GM19395 (cell line): ENCODE measurements around the gene ARHGEF37.
"Not testable (repeated sequence)": the region's sequence is repeated elsewhere in the genome, so short reads cannot be mapped to it uniquely, and the experiment has no call there.

Experiments used
- ATAC-seq: cut with Tn5 transposase; IDR thresholded peaks from one replicate; pipeline ENCODE4 v1.9.1; 2021; ENCODE audit warnings: mild to moderate bottlenecking, moderate library complexity; ENCODE audit not compliant: unreplicated experiment

The ARHGEF37 gene

DNA sequence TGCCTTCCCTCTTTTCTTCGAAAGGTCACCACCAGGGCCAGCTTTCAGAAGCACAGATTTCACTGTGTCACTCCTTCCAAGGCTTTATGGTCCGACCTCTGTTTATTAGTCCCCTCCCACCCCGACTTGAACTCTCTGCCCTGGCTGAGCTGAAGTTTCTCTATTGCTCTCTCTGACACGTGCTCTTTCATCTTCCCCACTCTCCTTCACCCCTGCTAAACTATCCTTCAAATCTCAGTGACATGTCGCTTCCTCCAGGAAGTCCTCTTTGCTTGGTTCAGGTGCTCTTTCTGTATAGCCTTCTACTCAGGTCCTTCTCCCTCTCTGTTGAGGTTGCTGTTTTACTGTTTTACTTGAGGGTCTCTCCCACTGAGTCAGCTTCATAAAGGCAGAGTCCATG is 64.4 kb downstream of the ARHGEF37 start:
- ATAC-seq, result no peak

- no peak for ATAC-seq
Measured at GRCh38 chr5:149646564-149646963, 65.3 kb downstream of the ARHGEF37 start.

GRCh38 chr5:149647334-149647733 is 66.0 kb downstream of the ARHGEF37 start:
- ATAC-seq, result no peak

DNA sequence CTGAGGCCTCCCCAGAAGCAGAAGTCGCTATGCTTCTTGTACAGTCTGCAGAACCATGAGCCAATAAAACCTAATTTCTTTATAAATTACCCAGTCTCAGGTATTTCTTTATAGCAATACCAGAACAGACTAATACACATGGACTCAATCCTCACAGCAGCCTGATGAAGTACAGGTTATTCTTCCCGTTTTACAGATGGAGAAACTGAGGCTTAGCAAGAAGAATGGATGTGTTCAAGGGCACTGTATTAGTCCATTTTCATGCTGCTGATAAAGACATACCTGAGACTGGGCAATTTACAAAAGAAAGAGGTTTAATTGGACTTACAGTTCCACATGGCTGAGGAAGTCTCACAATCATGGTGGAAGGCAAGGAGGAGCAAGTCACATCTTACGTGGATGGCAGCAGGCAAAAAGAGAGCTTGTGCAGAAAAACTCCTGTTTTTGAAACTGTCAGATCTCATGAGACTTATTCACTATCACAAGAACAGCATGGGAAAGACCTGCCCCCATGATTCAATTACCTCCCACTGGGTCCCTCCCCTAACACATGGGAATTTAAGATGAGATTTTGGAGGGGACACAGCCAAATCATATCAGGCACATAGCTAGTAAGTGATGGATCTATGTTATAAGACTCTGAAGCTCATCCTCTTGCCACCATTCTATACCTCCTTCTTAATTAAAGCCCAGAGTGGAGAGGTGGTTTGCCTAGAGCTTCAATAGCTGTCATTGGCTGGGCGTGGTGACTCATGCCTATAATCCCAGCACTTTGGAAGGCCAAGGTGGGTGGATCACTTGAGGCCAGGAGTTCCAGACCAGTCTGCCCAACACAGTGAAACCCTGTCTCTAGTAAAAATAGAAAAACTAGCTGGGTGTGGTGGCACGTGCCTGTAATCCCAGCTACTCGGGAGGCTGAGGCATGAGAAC is 67.4 kb downstream of the ARHGEF37 start:
- not testable (repeated sequence) for ATAC-seq

- not testable (repeated sequence) for ATAC-seq
Measured at GRCh38 chr5:149649730-149650129, 68.4 kb downstream of the ARHGEF37 start.

DNA sequence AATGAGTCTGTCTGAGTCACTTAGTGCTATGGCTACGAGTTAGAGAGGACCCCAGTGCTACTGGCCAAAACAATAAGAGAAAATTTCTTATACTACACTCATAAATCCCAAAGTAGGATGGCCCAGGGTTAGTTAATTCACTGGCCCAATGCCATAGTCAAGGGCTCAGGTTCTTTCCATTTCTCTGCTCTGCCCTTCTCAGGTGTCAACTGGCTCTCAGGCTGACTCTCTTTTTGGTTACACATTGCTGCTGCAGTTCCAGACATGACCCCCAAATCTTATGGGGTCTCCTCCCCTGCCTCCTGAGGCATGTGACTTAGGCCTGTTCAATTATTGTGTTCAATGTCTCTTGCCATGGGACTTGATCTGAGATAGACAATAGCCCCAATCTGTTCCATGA is 70.4 kb downstream of the ARHGEF37 start:
- no peak for ATAC-seq

GRCh38 chr5:149652697-149653096 is 71.4 kb downstream of the ARHGEF37 start:
- ATAC-seq, result no peak

DNA sequence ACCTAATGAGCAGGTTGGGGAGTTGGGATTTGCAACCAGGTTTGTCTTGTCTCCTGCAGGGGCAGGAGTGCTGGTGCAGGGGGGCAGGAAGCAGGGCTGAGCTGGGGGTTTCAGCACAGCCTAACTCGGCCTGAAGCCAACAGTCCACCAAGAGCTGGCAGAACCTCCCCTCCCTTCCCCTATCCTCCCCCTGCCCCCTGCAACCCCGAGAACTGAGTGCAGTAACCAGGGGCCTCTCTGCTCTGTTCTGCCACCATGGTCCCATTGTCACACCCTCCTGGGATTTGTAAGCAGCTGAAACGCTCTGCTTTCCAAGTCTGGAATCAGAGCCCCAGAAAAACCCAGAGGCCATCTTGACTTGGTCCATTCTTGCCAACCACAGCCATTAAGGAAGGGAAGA is 72.9 kb downstream of the ARHGEF37 start:
- no peak for ATAC-seq

DNA sequence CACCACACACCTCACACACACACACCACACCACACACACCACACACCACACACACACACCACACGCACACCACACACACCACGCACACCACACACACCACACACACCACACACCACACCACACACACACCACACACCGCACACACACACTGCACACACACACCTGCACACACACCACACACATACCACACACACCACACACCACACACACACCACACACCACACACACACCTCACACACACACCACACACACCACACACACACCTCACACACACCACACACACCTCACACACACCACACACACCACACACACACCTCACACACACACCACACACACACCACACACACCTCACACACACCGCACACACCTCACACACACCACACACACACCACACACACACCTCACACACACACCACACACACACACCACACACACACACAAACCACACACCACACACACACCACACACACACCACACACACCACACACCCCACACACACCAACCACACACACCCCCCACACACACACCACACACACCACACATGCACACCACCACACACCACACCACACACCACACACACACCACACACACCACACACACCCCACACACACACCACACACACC is 73.7 kb downstream of the ARHGEF37 start:
- no peak for ATAC-seq

- ATAC-seq, result no peak
Measured at GRCh38 chr5:149656576-149657182, 75.4 kb downstream of the ARHGEF37 start.

- no peak for ATAC-seq
Measured at GRCh38 chr5:149657324-149657723, 76.0 kb downstream of the ARHGEF37 start.

GRCh38 chr5:149658299-149658698 is 77.0 kb downstream of the ARHGEF37 start:
- no peak for ATAC-seq

DNA sequence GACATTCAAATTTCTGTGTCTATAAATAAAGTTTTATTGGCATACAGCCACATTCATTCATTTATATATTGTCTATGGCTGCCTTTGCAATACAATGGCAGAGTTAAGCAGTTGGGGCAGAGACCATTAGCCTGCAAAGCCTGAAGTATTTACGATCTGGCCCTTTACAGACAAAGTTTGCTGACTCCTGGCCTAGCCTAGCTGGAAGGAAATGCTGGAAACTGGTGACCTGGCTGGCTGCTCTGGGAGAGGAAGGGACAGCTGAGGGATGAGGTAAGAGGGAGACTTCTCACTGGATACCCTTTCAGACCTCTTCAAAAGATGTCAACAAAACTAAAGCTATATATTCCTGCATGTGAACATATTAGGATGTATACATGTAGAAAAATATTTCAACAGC is 82.8 kb downstream of the ARHGEF37 start:
- ATAC-seq, result no peak

DNA sequence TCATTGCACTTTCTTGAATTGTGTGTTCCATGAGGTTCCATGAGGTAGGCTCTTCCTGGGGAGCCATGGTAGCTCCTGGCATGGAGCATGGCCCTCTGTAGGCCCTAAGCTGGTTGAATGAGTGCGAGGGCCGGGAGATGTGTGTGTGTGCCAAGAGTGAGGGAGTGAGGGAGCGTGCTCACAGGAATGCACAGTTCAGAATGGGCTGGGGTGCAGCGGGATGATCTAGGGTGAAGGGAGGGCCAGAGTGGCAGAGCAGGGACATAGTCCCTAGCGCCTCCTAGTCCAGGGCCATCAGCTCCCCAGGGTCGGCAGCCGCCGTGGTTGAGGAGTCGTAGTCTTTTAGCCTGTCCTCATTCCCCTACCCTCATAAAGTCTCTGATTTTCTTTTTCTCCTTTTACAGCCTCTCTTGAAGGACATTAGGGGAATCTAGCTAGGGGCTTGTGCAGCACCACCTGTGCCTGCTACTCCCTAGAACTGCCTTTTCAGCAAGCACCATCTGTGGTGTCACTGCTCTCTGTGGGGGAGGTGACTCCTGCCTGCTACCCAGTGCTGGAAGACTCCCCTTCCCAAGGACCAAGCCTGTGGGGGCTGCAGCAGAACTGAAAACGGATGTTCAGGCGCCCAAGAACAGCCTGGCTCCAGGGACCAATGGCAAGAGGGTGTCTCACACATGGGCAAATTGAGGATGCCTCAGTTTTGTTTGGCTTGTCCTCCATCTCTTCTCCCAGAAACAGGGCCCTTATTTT is 83.5 kb downstream of the ARHGEF37 start:
- ATAC-seq, result no peak

GRCh38 chr5:149665416-149666175 is 84.3 kb downstream of the ARHGEF37 start:
- no peak for ATAC-seq

GRCh38 chr5:149666212-149666852 is 85.0 kb downstream of the ARHGEF37 start:
- no peak for ATAC-seq

DNA sequence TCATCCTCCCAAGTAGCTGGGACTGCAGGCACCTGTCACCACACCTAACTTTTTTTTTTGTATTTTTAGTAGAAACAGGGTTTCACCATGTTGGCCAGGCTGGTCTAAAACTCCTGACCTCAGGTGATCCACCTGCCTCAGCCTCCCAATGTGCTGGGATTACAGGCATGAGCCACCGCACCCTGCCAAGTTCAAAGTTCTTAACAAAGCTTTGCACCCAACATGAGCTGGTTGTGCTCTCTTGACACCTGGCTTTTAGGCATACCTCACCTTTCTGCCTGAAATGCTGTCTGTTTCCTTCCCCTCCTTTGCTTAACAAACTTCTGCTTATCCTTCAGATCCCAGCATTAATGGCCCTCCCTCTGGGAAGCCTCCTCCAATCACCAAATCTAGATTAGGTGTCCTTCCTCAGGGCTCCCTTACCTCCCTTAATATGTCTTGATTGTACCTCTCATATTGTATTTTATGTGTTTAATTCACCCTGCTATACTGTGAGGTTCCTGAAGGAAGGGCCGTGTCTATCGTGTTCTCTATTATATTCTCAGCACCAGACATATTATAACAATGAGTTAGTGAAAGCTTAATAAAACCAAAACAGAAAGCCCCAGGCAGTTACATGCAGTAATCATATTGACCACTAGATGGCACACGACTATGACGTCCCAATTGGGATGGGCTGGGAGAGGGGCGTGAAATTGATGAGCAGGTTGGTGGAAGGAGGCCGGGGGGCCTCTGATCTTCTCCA is 86.0 kb downstream of the ARHGEF37 start:
- ATAC-seq, result no peak

DNA sequence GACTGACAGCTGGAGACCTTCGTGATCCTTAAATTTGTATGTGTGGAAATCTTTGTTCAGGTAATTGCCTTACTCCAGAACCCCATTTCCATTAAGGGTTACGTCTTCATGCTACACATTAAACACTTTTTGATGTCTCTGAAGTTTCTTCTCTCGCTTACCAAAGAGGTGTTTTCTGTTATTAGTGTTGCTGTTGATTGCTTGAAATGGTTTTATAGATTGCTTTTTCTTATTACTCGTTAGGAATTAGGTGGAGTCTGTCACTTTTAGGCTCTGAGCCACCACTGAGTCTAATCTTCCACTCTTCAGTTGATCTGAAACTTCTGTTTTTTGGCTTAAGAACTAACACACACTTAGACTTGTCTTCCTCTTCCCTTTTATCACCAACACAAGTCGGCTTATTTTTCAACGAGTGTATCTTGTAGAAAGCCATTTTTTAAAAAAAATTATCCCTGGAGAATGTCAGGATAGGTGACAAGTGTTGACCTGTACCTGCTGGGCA is 86.6 kb downstream of the ARHGEF37 start:
- ATAC-seq, result no peak

DNA sequence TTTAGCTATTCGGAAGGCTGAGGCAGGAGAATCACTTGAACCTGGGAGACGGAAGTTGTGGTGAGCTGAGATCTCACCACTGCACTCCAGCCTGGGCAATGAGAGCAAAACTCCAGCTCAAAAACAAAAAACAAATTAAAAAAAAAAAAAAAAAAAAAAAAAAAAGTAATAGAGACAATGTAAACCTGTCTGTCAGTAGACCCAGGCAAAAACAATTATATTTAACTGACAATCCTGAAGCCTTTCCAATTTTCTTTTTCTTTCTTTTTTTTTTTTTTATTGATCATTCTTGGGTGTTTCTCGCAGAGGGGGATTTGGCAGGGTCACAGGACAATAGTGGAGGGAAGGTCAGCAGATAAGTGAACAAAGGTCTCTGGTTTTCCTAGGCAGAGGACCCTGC is 88.0 kb downstream of the ARHGEF37 start:
- not testable (repeated sequence) for ATAC-seq
